HEK293 (cell line): ENCODE measurements around the gene FAM174A.

ENCODE experiments used
- BCL6B ChIP-seq: fragments of 450-650 bp; formaldehyde crosslinking; IDR thresholded peaks from 2 replicates; pipeline ENCODE4 v1.5.1; 2017; ENCODE audit warnings: missing biosample characterization, missing genetic modification characterization
- CTCF ChIP-seq: fragments of 450-650 bp; formaldehyde crosslinking; IDR thresholded peaks from 2 replicates; pipeline ENCODE4 v1.5.1; 2016; ENCODE audit warnings: missing biosample characterization, missing genetic modification characterization
- MYNN ChIP-seq: fragments of 450-650 bp; formaldehyde crosslinking; IDR thresholded peaks from 2 replicates; pipeline ENCODE4 v1.5.1; 2016; ENCODE audit warnings: missing biosample characterization, missing genetic modification characterization, borderline replicate concordance
- MZF1 ChIP-seq: fragments of 450-650 bp; formaldehyde crosslinking; IDR thresholded peaks from 2 replicates; pipeline ENCODE4 v1.5.1; 2017; ENCODE audit warnings: missing biosample characterization, missing genetic modification characterization, borderline replicate concordance
- ZNF146 ChIP-seq: fragments of 450-650 bp; formaldehyde crosslinking; IDR thresholded peaks from 2 replicates; pipeline ENCODE4 v1.5.1; 2016; ENCODE audit warnings: missing biosample characterization, missing genetic modification characterization
- ZNF394 ChIP-seq: fragments of 450-650 bp; formaldehyde crosslinking; IDR thresholded peaks from 2 replicates; pipeline ENCODE4 v1.5.1; 2016; ENCODE audit warnings: missing biosample characterization, missing genetic modification characterization, mild to moderate bottlenecking, moderate library complexity, borderline replicate concordance
- ZNF398 ChIP-seq: fragments of 450-650 bp; formaldehyde crosslinking; IDR thresholded peaks from 2 replicates; pipeline ENCODE4 v1.5.1; 2017; ENCODE audit warnings: missing biosample characterization, missing genetic modification characterization
- ZNF433 ChIP-seq: fragments of 450-650 bp; formaldehyde crosslinking; IDR thresholded peaks from 2 replicates; pipeline ENCODE4 v1.5.1; 2016; ENCODE audit warnings: missing biosample characterization, missing genetic modification characterization, low read depth
- ZNF580 ChIP-seq: fragments of 450-650 bp; formaldehyde crosslinking; IDR thresholded peaks from 2 replicates; pipeline ENCODE4 v1.5.1; 2016; ENCODE audit warnings: missing biosample characterization, missing genetic modification characterization
- ZNF639 ChIP-seq: fragments of 450-650 bp; formaldehyde crosslinking; IDR thresholded peaks from 2 replicates; pipeline ENCODE4 v1.5.1; 2016; ENCODE audit warnings: missing biosample characterization, missing genetic modification characterization

GRCh38 chr5:100539519-100539918, 4.3 kb downstream of the FAM174A start:
- no peak for TF ChIP-seq ZNF639 (tag by site-specific recombination)
- no peak for TF ChIP-seq CTCF (tag by site-specific recombination)
- TF ChIP-seq MYNN, result no peak
- TF ChIP-seq ZNF394 (tag by site-specific recombination), result no peak
- TF ChIP-seq ZNF580 (tag by site-specific recombination), result no peak
- no peak for TF ChIP-seq ZNF146 (tag by site-specific recombination)
- TF ChIP-seq MZF1 (tag by site-specific recombination), result no peak
- TF ChIP-seq ZNF433 (tag by site-specific recombination), result no peak
- no peak for TF ChIP-seq BCL6B
- TF ChIP-seq ZNF398 (tag by site-specific recombination), result no peak
